Esophagus squamous epithelium (tissue), 4 donors: Measurements from ENCODE around the gene CACHD1.
A peak's percentile ranks its signal among the peaks of the same experiment; 100 is the strongest.

Experiments used
- POLR2A ChIP-seq, 4 donors: fragments of 450-650 bp; IDR thresholded peaks; one replicate each; pipeline ENCODE4 v1.6.1; 2017; ENCODE audit warnings: antibody characterized with exemption in 4 of 4, mild to moderate bottlenecking in 4 of 4, moderate library complexity in 3 of 4
- TF ChIP-seq, protein P1 (sequence below), 6 experiments: fragments of 450-650 bp in 4 of 6; fragments of 200-600 bp in 2 of 6; sonication (generic) in 2 of 6; IDR thresholded peaks; one replicate each; pipeline ENCODE4 v1.5.1; 2016 to 2019; ENCODE audit warnings: antibody characterized with exemption in 6 of 6, mild to moderate bottlenecking in 4 of 6, moderate library complexity in 4 of 6

DNA sequence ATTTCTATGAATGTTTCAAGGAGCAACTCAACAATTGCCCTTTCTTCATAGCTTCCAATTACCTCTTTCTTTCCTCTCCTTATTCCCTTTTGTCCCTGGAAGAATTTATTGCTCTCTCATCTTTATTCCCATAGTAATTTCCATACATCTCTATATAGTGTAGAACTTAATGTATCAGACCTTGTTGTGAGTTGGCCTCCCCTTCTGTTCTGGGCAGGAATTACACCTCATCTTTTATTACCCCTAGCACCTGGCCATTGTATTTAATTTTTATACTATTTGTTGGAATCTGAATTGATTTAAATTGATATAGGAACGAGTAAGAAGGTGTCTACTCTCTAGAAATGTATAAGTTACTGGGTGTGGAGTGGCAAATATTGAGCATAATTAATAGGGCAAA lies 114.5 kb downstream of the CACHD1 start:
- TF ChIP-seq, protein P1, sequence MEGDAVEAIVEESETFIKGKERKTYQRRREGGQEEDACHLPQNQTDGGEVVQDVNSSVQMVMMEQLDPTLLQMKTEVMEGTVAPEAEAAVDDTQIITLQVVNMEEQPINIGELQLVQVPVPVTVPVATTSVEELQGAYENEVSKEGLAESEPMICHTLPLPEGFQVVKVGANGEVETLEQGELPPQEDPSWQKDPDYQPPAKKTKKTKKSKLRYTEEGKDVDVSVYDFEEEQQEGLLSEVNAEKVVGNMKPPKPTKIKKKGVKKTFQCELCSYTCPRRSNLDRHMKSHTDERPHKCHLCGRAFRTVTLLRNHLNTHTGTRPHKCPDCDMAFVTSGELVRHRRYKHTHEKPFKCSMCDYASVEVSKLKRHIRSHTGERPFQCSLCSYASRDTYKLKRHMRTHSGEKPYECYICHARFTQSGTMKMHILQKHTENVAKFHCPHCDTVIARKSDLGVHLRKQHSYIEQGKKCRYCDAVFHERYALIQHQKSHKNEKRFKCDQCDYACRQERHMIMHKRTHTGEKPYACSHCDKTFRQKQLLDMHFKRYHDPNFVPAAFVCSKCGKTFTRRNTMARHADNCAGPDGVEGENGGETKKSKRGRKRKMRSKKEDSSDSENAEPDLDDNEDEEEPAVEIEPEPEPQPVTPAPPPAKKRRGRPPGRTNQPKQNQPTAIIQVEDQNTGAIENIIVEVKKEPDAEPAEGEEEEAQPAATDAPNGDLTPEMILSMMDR (IDR thresholded peaks at IDR 0.05), result peak in 5 of 6 experiments; percentile 16 to 66 (median 46)
- no peak for TF ChIP-seq POLR2A (IDR thresholded peaks at IDR 0.05)
